GM19023 (cell line): ENCODE results near the gene MKKS.

Experiments
- ATAC-seq: cut with Tn5 transposase; IDR thresholded peaks from one replicate; pipeline ENCODE4 v1.9.1; 2021; ENCODE audit warnings: mild to moderate bottlenecking, moderate library complexity; ENCODE audit not compliant: unreplicated experiment

The MKKS gene

DNA sequence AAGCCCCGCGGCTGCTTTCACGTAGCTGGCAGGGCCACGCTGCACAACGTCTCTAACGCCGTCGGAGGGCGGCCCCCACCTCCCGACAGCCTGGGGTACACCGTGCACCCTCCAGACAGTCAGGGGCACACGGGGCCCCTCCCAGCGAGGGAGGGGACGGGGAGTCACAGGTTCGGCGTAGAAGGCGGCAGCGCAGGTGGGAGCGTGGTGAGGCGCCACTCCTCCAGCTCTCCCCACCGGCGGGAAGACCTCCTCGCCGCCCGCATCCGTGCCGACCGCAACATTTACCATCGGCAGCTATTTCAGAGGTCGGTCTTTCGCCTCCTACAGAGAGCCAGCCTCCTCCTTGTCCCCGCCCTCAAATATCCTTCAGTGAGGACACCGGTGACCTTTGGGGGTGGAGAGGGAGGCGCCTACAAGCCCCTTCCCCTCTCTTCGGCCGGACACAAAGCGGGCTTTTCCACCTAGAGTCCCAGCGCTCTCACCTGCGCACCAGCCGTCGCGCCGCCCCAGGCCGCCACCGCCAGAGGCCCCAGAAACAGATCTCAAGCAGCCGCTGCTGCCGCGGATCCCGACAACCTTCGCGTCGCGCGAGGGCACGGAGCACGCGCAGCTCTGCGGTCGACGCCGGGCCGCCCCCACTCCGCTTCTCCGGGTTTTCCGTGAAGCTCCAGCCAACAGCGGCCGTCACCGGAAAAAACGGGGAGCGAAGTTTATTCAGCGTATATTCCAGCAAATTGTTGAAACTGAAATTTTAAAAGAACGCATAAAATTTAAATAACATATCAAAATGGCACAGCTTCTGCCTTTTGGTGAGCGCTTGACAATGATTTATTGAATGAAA is at the start of gene MKKS:
TSS of gene MKKS (minus strand) at position 600 of the 844 bp plus-strand sequence. CDS start 20,708 bp downstream, outside the sequence.
- ATAC-seq: peak; percentile 61

DNA sequence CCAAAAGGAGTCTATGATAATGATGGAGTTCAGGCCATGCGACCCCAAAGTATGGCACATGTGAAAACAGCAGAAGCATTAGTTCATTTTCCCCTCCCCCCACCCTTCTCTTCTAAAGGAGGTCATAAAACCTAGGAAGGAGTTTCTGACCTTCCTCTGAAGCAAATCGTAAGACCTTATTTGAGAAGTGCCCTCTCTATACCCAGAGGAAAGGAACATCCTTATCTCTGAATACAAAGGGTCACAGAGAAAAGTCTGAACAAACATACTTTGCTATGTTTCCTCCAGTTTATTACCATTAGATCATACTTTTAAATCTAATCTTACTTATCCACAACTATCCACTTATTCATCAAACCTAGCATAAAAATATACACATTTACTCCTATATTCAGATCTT is 49.7 kb upstream of the MKKS start:
- ATAC-seq: no peak

DNA sequence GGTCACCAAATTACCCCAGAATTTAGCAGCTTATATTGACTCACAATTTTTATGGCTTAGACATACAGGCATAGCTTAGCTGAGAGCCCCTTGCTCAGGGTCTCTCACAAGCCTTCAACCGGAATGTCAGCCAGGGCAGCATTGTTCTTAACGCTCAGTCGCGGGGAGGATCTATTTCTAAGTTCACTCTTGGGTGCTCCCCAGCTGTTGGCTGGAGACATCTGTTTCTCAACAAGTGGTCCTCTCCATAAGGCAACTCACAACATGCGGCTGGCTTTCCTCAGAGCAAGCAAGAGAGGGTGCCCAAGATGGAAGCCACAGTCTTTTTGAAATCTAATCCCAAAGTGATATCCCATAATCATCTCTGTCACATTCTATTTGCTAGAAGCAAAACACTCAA is 47.7 kb upstream of the MKKS start:
- no peak for ATAC-seq

DNA sequence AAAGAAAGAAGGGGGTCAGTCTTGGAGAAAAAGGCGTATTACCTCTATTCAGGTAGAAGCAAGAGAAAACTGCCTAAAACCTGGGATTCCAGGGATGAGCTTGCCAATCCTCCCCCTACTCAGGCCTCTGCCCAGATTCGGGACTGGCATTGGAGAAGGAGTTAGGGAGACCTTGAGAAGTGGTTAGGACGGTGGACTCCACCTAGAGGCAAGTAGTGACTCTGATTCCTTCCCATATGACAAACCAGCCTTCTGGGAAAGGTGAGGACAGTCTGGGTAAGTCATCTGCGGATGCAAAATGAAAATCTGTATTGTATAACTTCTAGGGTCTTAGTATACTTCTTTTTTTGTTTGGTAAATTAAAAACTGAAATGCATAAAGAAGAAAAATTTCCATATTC is 44.9 kb upstream of the MKKS start:
- no peak for ATAC-seq

DNA sequence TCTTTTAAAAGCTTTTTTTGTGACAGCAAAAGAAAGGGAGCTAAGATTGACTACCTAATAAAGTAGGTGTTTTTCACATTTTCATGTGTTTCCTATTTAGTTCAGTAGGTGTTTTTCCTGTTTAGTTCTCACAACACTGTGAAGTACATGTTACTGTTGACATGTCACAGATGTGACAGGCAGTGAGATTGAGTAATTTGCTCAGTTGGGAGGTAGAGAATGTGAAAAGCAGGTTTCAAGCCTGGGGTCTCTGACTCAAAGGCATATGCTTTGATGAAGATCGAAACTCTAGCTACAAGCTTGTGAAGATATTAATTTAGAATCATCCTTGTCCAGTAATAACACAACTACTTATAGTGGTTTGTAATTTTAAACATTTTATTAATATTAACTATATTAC is 44.2 kb upstream of the MKKS start:
- ATAC-seq: peak; percentile 72

DNA sequence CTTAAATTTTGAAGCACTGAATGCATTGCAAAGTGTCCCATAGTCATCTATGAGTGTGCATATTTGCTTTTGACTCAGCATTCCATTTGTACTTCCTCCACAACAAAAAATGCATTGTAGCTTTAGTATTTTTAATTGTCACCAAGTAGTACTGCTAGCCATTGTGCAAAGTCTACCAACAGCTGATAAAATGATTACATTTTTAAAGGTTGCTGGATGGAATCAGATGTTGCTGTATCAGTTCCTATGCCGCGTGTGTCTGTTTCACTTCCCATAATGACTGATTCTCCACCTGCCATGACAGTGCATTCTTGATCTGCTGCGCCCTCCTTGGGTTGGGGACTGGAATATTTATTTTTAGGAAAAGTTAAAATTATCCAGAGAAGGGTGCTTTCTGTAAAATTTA is 42.3 kb upstream of the MKKS start:
- ATAC-seq: peak; percentile 57

DNA sequence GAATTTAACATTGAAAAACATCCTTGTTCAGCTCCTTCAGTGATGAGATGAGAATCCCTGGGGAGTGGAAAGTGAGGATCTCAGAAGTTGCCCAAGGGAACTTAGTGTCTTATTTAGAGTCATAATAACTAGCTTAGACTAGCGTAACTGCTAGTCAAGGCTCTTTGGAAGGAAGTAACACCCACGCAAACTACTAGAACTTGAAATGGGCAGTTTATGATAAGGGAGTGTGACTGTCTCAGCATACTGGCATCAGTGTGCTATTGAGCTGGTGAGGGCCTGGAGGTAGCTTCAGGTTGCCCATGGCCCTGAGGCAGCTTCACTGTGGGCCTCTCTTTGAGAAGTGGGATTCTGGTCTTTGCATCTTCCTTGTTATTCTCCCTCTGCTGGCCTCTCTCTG is 41.2 kb upstream of the MKKS start:
- ATAC-seq: no peak

DNA sequence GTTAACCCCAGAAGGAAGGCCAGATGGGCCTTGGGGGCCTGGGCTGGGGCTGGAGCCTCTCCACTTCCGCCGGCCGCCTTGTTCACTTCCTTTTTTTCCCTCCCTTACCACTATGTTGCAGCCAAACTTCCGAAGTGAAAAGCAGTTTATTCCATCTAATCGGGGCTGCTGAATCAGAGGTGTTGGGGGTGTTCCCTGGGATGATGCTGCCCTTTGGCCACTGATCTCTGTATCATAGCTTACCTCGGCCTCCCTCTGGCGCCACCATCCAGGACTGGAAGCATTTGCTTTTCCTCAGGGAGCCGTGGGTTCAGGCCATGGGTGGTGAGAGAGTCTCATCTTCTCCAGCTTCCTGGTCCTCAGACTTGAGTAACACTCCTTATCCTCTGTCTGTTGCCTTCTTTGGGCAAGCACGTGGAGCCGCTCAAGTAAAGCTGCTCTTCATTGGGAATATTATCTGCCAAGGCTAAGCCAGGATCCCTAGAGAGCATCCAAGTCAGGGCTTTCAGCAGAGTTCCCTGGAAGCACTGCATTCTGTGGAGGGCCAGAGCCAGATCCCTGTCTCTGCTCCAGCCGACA is 40.7 kb upstream of the MKKS start:
- no peak for ATAC-seq

DNA sequence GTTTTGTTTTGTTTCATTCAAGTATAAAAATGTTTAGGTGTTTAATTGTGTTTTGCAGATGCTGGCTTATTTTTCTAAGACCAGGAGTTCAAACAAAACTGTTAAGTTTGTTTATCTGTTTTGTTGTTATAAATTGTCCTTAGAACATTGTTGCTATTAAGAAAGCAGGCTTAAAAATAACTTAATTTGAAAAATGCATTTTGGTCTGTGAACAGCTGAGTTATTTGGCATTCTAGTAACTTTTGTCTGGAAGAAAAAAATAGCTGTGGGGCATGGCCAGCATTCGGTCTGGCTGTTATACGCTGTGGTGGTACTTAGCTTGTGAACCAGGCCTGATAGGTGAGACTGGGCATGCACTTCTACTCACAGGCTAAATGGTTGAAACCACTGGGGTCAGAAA is 38.8 kb upstream of the MKKS start:
- ATAC-seq: no peak

DNA sequence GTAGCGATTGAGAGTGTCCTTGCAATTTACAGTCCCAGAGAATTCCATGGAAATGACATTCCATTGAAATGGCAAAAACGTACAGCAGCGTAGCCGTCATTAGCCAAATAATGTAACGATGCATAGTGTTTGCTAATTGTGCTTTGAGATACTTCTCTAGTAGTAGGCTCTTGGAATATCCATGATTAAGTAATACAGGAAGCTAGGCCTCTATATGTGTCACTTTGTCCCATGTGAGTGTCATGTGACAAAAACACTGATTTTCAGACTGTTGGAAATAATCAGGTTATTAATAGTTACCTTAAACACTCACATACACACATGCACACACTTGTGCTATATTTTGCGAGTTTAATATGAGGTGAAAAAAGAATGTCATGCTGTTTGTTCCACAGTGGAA is 36.3 kb upstream of the MKKS start:
- no peak for ATAC-seq

DNA sequence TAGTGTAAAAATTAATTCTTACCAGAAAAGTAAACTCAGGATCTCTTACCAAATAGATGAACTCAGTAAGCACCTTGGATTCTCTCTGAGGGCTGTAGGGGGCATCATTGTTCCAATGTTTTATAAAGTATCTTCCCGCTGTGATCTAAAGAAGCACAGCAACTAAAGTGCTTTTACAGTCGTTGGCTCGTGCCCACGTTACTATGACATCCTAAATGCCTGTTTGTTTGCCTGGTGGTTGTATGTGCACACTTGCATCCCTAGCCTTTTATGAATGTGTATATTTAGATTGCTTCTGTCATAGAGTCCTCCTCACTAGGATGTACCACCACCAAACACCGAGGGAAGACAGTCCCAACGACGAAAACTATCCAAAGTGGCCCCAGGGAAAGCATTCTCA is 35.6 kb upstream of the MKKS start:
- ATAC-seq: no peak

DNA sequence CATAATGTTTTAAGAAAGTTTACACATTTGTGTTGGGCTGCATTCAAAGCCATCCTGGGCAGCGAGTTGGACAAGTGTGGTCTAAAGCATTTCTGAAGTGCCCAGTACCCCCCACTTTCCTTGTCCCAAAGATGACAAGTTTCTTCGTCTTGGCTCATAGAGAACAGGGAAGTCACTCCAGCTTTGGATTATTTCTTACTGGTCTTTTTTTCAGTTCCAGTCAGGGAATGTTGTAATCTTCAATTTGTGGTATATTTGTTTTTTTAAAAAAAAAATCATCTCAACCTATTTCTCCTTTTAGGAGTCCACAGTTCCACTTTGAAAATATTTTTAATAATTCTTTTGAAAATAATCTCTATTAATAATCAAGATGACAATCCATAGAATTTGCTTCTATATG is 35.0 kb upstream of the MKKS start:
- no peak for ATAC-seq

DNA sequence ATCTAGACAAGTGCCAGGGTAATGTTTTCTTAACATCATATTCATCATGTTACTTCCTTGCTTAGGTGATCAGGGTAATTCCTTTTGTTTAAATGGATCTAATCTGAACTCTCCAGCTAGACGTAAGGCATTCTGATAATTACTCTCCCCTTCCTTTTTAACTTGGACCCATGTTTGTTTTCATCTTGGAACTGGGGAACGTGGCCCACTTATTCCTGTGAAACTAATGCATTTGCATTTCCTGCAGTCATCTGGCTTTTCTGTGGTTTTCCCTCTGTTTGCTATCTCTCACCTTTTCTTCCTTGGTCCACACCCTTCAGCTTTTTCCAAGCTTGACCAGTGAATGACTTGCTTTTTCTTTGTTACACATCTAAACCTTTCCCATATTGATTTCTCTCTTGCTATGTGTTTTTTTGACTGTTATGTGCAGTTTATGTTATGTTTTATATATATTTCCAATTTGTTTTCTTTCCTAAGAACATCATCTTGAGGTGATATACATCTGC is 34.4 kb upstream of the MKKS start:
- no peak for ATAC-seq

DNA sequence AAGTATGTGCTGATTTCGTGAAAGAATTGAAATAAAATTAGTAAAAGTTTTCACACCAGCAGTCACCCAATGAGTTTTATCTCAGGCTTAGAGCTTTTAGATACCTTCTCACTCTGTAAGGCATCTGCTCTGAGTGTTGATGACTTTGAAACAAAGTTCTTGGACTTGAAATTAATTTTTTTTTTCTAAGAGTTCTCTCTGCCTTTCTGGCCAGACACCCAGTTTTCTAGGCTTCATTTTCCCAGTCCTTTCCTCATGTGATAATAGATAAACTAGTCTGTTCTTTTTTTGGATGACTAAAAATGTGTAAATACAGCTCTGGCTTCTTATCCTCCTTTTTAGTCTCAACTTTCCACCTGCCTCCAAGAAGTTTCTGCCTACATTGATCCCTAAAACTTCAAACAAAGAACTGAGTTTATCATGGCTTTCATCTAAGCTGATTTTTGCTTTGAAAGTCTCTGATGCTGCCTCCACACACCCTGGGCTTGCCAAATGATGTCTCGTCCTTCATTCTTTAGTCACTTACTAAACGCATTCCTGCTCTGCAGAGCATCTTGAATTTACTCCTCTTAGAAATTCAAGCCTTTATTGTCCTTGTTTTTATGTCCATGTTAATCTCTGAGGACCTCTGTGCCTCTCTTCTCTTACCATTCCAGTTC is 33.8 kb upstream of the MKKS start:
- no peak for ATAC-seq

DNA sequence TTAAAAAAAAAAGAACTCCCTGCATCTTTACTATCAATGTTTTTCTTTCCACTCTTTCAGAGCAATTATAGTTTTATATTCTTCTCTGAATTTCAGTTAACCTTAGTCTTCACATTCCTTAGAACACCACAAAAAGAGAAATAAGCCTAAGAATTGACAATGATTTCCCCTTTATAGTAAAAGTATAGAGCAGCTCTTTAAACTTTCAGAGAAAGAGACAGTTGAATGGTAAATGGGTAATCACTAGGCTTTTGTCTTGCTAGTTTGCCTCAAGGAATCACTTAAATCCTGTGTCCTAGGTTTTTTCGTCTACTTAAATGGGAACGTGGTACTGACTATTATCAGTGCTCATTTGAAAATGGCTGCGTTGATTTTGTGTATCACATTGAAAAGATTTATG is 32.8 kb upstream of the MKKS start:
- no peak for ATAC-seq

DNA sequence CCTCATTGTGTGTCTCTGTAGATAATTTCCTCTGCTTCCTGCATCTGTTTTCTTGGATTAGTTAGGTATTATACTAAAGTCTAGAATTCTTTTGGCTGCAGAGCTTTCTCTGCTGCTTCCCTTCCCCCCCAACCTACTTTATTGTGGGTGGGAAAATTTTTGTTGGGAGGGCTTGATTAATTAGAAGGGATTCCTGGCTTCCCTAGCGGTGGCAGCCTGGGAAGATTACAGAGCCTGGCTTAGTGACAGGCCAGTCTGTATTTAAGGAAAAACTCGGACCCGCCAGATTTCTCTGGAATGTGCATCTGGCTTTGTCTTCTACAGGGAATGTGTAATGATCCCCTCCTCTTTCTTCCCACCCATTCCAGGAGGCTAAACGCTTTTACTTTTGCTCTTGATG is 32.3 kb upstream of the MKKS start:
- no peak for ATAC-seq

DNA sequence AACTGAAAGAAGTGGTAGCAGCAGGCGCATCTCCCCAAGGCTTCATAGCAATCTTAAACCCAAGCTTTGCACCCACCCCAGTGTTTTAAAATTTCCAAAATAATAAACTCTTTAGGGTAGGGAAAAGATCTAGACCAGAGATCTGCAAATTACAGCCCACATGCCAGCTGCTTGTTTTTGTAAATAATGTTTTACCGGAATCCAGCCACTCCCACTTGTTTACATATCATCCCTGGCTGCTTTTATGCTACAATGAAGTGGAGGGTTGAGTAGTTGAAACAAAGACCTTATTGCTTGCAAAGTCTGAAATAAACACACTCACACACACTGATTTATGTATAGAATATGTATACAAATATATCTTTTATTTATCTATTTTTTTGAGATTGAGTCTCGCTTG is 31.1 kb upstream of the MKKS start:
- ATAC-seq: no peak

DNA sequence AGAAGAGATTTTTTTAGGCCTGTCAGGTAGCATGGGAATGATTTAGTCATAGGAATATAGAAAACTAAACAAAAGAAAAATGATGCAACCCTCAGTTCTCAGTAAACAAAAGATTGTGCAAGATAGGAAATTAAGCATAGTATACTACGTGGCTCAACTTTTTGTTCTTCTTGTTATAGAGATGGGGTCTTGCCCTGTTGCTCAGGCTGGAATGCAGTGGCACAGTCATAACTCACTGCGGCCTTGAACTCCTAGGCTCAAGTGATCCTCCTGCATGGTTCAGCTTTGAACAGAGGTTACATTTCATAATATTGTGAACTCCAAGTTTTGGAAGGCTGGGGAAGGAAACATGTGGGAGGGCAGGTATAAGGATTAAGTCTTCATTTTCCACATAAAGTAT is 29.6 kb upstream of the MKKS start:
- ATAC-seq: no peak

DNA sequence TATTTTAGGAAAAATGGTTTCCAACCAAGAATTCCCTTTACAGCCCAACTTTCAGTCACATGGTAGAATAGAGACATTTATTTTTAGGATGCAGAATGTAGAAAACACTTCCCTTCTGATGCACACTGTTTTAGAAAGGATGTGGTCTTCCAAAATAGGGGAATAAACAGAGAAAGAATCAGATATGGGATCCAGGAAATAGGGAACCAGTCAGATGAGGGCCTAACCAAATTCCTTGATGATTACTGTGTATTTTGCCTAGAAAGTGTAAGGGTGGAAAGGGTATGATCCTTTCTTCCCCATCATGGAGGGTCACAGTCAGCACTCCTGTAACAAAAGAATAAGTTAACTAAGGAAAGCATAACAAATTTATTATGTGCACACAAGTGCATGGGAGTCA is 28.5 kb upstream of the MKKS start:
- ATAC-seq: no peak

DNA sequence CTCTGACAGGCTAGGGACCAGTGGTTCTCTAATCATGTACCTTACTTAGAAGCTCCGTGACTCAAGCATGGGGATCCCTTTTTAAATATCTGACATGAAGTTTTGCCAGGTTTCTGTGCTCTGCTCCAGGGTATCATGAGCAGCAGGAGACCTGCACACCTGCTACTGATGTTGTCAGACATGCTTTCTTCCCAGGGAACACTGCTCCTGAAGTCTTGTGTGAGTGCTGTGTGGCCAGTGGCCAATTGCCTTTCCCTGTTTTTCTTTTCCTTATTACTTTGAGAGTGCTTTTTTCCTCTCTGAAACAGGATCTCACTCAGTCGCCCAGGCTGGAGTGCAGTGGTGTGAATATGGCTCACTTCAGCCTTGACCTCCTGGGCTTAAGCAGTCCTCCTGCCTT is 27.5 kb upstream of the MKKS start:
- ATAC-seq: no peak

DNA sequence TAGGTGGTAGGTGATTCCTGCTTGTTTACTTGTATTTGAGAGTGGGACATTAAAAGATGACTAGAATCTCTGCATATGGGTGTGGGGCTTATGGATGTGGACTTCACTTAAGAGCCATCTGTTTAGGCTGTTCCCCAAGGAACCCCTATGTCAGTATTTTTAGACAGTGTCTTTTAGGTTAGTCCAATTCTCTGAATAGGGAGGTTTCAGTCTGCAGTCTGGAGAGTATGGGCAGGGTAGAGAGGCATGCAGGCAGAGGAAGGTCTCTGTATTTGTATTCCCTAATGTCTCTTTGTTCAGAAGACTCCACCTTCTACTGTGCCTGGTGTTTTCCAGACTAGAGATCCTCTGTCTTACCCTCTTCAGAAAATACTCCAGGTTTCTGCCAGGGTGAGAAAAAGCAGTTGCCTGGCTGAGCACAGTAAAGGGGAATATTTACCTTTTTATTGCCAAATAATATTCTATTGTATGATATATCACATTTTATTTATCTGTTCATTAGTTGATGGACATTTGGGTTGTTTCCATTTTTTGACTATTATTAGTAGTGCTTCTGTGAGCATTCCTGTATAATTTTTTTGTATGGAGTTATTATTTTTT is 20.2 kb upstream of the MKKS start:
- ATAC-seq: no peak

DNA sequence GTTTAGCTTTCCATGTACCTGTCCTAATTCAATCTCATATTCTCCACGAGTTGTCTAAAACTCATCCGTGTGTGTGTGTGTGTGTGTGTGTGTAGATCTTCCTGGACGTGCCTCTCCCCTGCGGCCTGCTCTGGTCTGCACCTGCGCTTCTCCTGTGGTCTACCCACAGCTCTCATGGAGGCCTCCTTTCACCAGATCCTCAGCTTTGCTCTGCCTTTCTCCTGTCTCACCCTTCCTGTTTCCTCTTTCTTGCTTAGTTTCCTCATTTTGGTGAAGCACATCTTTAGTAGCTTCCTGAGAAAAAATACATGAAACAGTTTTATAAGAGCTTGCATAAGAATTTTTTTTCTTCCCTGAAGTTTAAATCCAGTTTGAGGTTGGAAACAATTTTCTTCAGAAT is 19.2 kb upstream of the MKKS start:
- peak; percentile 91 for ATAC-seq
